ENCODE data around the gene AVPI1. TPM values are rescaled to one million over a fixed set of nuclear protein-coding genes. Genes with fewer than 3 reads are reported as not detected.

Gene AVPI1
- total RNA-seq, 1 experiment from 2014 or later: 6.5 TPM

DNA sequence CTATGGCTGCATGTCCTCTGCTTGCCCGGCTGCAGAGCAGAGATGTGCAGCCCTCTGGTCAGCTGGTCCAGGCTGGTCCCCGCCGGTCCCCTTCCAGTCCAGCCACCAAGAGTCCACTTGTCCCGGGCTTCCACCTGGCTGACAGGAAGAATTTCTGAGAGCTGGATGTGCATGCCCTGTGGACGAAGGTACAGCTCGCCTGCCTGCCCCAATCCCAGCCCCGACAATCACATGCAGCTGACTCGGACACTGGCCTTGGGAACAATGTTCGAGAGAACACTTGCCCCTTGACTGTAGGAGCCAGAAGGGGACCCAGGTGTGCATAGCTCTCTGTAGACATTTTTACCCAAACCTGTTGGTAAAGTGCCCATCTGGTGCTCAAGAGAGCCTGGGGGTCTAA lies 11.8 kb downstream of the AVPI1 start:
- Histone ChIP-seq H4K91ac (ENCODE audit: insufficient read length, low read depth, low read length) (no peak overlapping the region), H3K79me2 (ENCODE audit: insufficient read depth, low read length) (no peaks in the 10 kb centered on the region), H4K8ac (replicated peaks; ENCODE audit: insufficient read length, low read depth, low read length) (no peak overlapping the region), H3K79me1 (ENCODE audit: insufficient read depth, low read depth, low read length, poor library complexity, severe bottlenecking) (no peaks in the 10 kb centered on the region), H3K4me1 (ENCODE audit: insufficient read depth, low read length) (no peaks in the 10 kb centered on the region), H3K23me2 (ENCODE audit: insufficient read length, low read depth, low read length, poor library complexity, severe bottlenecking) (no peaks in the 10 kb centered on the region), H3K9me3 (ENCODE audit: control insufficient read depth, low read depth, low read length) (no peaks in the 10 kb centered on the region), H3K9ac (ENCODE audit: extremely low read depth, insufficient read length, low read length) (no peak overlapping the region), H3K27ac (ENCODE audit: insufficient read length, low read depth, low read length) (no peak overlapping the region), H3K23ac (ENCODE audit: insufficient read length, low read depth, low read length) (no peak overlapping the region), H3K14ac (ENCODE audit: insufficient read depth, low read length) (no peak overlapping the region), H3K4ac (ENCODE audit: low read depth, low read length) (no peak overlapping the region), H2BK5ac (ENCODE audit: insufficient read length, low read length) (no peak overlapping the region), H2BK20ac (ENCODE audit: low read depth, low read length, poor library complexity, severe bottlenecking) (no peak overlapping the region), H3K4me2 (ENCODE audit: insufficient read depth, insufficient read length, low read length) (no peak overlapping the region), H2BK15ac (ENCODE audit: low read depth, low read length) (no peak overlapping the region), H2BK120ac (ENCODE audit: low read depth, low read length, poor library complexity, severe bottlenecking) (no peak overlapping the region), H3K56ac (ENCODE audit: insufficient read length, low read depth, low read length) (no peak overlapping the region), H2BK12ac (ENCODE audit: insufficient read length, low read depth, low read length) (no peak overlapping the region), H3K18ac (ENCODE audit: insufficient read length, low read depth, low read length) (no peak overlapping the region), H4K5ac (ENCODE audit: insufficient read length, low read depth, low read length) (no peak overlapping the region), H4K20me1 (ENCODE audit: control insufficient read depth, insufficient read depth, insufficient read length) (no peaks in the 10 kb centered on the region), H2AFZ (ENCODE audit: low read length) (no peak overlapping the region), H2AK5ac (ENCODE audit: insufficient read length, low read length) (no peak overlapping the region), H3T11ph (ENCODE audit: low read length) (no peak overlapping the region), H3K27me3 (ENCODE audit: insufficient read depth, low read length) (no peaks in the 10 kb centered on the region)
- no peak overlapping the region; a peak in 1 of 5 replicates for H3K4me3 Mint-ChIP-seq
- H3K27ac Mint-ChIP-seq: no peak overlapping the region; a peak in 1 of 7 replicates
- no peak for DNase-seq
- H3K36me3 Mint-ChIP-seq (ENCODE audit: insufficient read depth in 1 of 3, low read depth in 3 of 3): peaks cover 19 to 64% (median 53%) of the 10 kb centered on the region in 3 experiments
- WGBS (ENCODE audit: extremely low coverage, insufficient read length, low lambda C conversion rate): no CpG with 5 or more reads among the region's 9 CpGs
- TF ChIP-seq, protein P1, sequence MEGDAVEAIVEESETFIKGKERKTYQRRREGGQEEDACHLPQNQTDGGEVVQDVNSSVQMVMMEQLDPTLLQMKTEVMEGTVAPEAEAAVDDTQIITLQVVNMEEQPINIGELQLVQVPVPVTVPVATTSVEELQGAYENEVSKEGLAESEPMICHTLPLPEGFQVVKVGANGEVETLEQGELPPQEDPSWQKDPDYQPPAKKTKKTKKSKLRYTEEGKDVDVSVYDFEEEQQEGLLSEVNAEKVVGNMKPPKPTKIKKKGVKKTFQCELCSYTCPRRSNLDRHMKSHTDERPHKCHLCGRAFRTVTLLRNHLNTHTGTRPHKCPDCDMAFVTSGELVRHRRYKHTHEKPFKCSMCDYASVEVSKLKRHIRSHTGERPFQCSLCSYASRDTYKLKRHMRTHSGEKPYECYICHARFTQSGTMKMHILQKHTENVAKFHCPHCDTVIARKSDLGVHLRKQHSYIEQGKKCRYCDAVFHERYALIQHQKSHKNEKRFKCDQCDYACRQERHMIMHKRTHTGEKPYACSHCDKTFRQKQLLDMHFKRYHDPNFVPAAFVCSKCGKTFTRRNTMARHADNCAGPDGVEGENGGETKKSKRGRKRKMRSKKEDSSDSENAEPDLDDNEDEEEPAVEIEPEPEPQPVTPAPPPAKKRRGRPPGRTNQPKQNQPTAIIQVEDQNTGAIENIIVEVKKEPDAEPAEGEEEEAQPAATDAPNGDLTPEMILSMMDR (conservative IDR thresholded peaks at IDR 0.05): no peak
- H3K9me3 Mint-ChIP-seq: no peaks in the 10 kb centered on the region
- H3K4me1 Mint-ChIP-seq: no peaks in the 10 kb centered on the region
- H3K27me3 Mint-ChIP-seq (ENCODE audit: low read depth): no peaks in the 10 kb centered on the region

Measured in H9 (cell line).